Measurements from ENCODE around the gene PSMA7. TPM values are rescaled to one million over a fixed set of nuclear protein-coding genes. Genes with fewer than 3 reads are reported as not detected.

The PSMA7 gene
- polyA plus RNA-seq, 1 of the 3 experiments (the other 2 are of a cell fraction) = 801 TPM

GRCh38 chr20:62133051-62133845, 9.9 kb downstream of the PSMA7 start:
- Histone ChIP-seq H3F3A (replicated peaks; ENCODE audit: insufficient read depth) (peaks cover 36% of the 10 kb centered on the region), H3K36me3 (replicated peaks in 1 of 2; ENCODE audit: control insufficient read depth in 1 of 2, insufficient read depth in 2 of 2, low read length in 1 of 2) (peaks cover 47 to 95% of the 10 kb centered on the region in 2 experiments), H4K20me1 (ENCODE audit: insufficient read depth) (peaks cover 49% of the 10 kb centered on the region), H3K4me2 (no peak overlapping the region), H2AFZ (ENCODE audit: low read depth) (no peak overlapping the region), H3K9ac (no peak overlapping the region), H3K9me3 (no peaks in the 10 kb centered on the region), H3K27me3 (ENCODE audit: insufficient read depth) (no peaks in the 10 kb centered on the region), H3K9me2 (no peaks in the 10 kb centered on the region), H3K79me2 (ENCODE audit: insufficient read depth) (peaks cover 22% of the 10 kb centered on the region; the same call in 1 of the 2 replicates), H3K4me3 (ENCODE audit: low read depth in 2 of 2, low read length in 1 of 2) (no peak overlapping the region), H3K27ac (ENCODE audit: low read depth in 2 of 2, low read length in 1 of 2) (no peak overlapping the region), H3K4me1 (ENCODE audit: control insufficient read depth in 1 of 2, insufficient read depth in 2 of 2, low read depth in 1 of 2, low read length in 1 of 2) (no peaks in the 10 kb centered on the region; a peak in 1 of 4 replicates)
- no peak for TF ChIP-seq MXI1 (IDR thresholded peaks at IDR 0.05; ENCODE audit: low read depth, low read length)
- no peak for TF ChIP-seq IRF3 (IDR thresholded peaks at IDR 0.05; ENCODE audit: low read depth, low read length)
- no peak for TF ChIP-seq NRF1 (IDR thresholded peaks at IDR 0.05; ENCODE audit: low read depth, low read length)
- no peak for TF ChIP-seq FOSL2 (IDR thresholded peaks at IDR 0.05; ENCODE audit: borderline replicate concordance, low read depth)
- no peak for TF ChIP-seq USF1 (IDR thresholded peaks at IDR 0.05; ENCODE audit: borderline replicate concordance, low read depth)
- TF ChIP-seq GATA2 (CRISPR knock-in tag; IDR thresholded peaks at IDR 0.05) = no peak
- no peak for TF ChIP-seq RXRA (IDR thresholded peaks at IDR 0.05; ENCODE audit: borderline replicate concordance, low read depth)
- no peak for TF ChIP-seq POLR2AphosphoS5 (IDR thresholded peaks at IDR 0.05; ENCODE audit: low read depth, low read length)
- no peak for TF ChIP-seq EP300 (IDR thresholded peaks at IDR 0.05; ENCODE audit: borderline replicate concordance in 1 of 2, low read depth in 1 of 2, low read length in 1 of 2)
- TF ChIP-seq MEF2A (IDR thresholded peaks at IDR 0.05; ENCODE audit: borderline replicate concordance, low read depth) = no peak
- TF ChIP-seq EZH2phosphoT487 (IDR thresholded peaks at IDR 0.05; ENCODE audit: borderline replicate concordance, low read depth) = no peak
- 85% methylated on average over 21 of the region's 29 CpGs for WGBS (ENCODE audit: low lambda C conversion rate)
- ChIA-PET POLR2A (interaction anchor here (1.1 kb wide), 1 partner anchor 122 kb away, joined by 3 read pairs; no protein-coding TSS in a partner anchor), CTCF (interaction anchor here (0.9 to 11.1 kb wide), 5 partner anchors 9 to 123 kb away, joined by 3 to 130 read pairs (median 4); no protein-coding TSS in a partner anchor)
- DNase-seq = no peak

- Histone ChIP-seq H3K79me2 (ENCODE audit: insufficient read depth) (peaks cover 23% of the 10 kb centered on the region; the same call in 1 of the 2 replicates), H3K4me2 (no peak overlapping the region), H3K4me1 (ENCODE audit: control insufficient read depth in 1 of 2, insufficient read depth in 2 of 2, low read depth in 1 of 2, low read length in 1 of 2) (no peaks in the 10 kb centered on the region; a peak in 1 of 4 replicates), H3K36me3 (replicated peaks in 1 of 2; ENCODE audit: control insufficient read depth in 1 of 2, insufficient read depth in 2 of 2, low read length in 1 of 2) (peaks cover 45 to 95% of the 10 kb centered on the region in 2 experiments), H2AFZ (ENCODE audit: low read depth) (no peak overlapping the region), H3K4me3 (ENCODE audit: low read depth in 2 of 2, low read length in 1 of 2) (no peak overlapping the region), H4K20me1 (ENCODE audit: insufficient read depth) (peaks cover 44% of the 10 kb centered on the region), H3K9me3 (no peaks in the 10 kb centered on the region), H3K27ac (ENCODE audit: low read depth in 2 of 2, low read length in 1 of 2) (no peak overlapping the region), H3K27me3 (ENCODE audit: insufficient read depth) (no peaks in the 10 kb centered on the region), H3K9me2 (no peaks in the 10 kb centered on the region), H3F3A (replicated peaks; ENCODE audit: insufficient read depth) (peaks cover 28% of the 10 kb centered on the region), H3K9ac (no peak overlapping the region)
- CTCF ChIA-PET = interaction anchor here (4.1 to 11.1 kb wide), 2 partner anchors 24 to 122 kb away, joined by 15 to 130 read pairs; no protein-coding TSS in a partner anchor
- POLR2A ChIA-PET = no interaction called here
- no peak for DNase-seq
- WGBS (ENCODE audit: low lambda C conversion rate) = 95% methylated on average over 7 of the region's 7 CpGs
- no peak for TF ChIP-seq NFIC (IDR thresholded peaks at IDR 0.05; ENCODE audit: borderline replicate concordance)
- TF ChIP-seq POLR2AphosphoS5 (IDR thresholded peaks at IDR 0.05; ENCODE audit: low read depth, low read length) = no peak
- no peak for TF ChIP-seq REST (IDR thresholded peaks at IDR 0.05; ENCODE audit: low read depth, low read length)
- no peak for TF ChIP-seq FOSL2 (IDR thresholded peaks at IDR 0.05; ENCODE audit: borderline replicate concordance, low read depth)
- TF ChIP-seq RXRA (IDR thresholded peaks at IDR 0.05; ENCODE audit: borderline replicate concordance, low read depth) = no peak
- TF ChIP-seq EP300 (IDR thresholded peaks at IDR 0.05; ENCODE audit: borderline replicate concordance in 1 of 2, low read depth in 1 of 2, low read length in 1 of 2) = no peak
- no peak for TF ChIP-seq PBX3 (IDR thresholded peaks at IDR 0.05)
- no peak for TF ChIP-seq USF2 (IDR thresholded peaks at IDR 0.05; ENCODE audit: borderline replicate concordance, low read depth, low read length)
- no peak for TF ChIP-seq EZH2phosphoT487 (IDR thresholded peaks at IDR 0.05; ENCODE audit: borderline replicate concordance, low read depth)
These were observed 10.8 kb downstream of the PSMA7 start for GRCh38 chr20:62132421-62132820.
